Neural progenitor cell (in vitro differentiated cells): ENCODE data around the gene ITGA6. TPM values are rescaled to one million over a fixed set of nuclear protein-coding genes. Genes with fewer than 3 reads are reported as not detected.
A peak's percentile ranks its signal among the peaks of the same experiment; 100 is the strongest.

ENCODE experiments used
- DNase-seq: peaks from one replicate; pipeline ENCODE4 v3.0.0-alpha.2; 2016; ENCODE audit warnings: low spot score
- H2AFZ ChIP-seq: fragments of 200-600 bp; sonication (generic); replicated peaks from 2 replicates; pipeline ENCODE4 v1.6.1; 2016; ENCODE audit warnings: antibody characterized with exemption
- H3F3A ChIP-seq: fragments of 200-600 bp; sonication (generic); 2 replicates; pipeline ENCODE4 v1.6.1; 2016; ENCODE audit warnings: antibody characterized with exemption, low read depth
- H3K27ac ChIP-seq: fragments of 200-600 bp; sonication (generic); 2 replicates; pipeline ENCODE4 v1.5.1; 2016; ENCODE audit warnings: mild to moderate bottlenecking
- H3K27me3 ChIP-seq: fragments of 200-600 bp; sonication (generic); 2 replicates; pipeline ENCODE4 v1.6.1; 2016; ENCODE audit warnings: mild to moderate bottlenecking, moderate library complexity
- H3K36me3 ChIP-seq: fragments of 200-600 bp; sonication (generic); 2 replicates; pipeline ENCODE4 v1.5.1; 2016
- H3K4me1 ChIP-seq: fragments of 200-600 bp; sonication (generic); 2 replicates; pipeline ENCODE4 v1.6.1; 2016; ENCODE audit warnings: mixed run types
- H3K4me2 ChIP-seq: fragments of 200-600 bp; sonication (generic); 2 replicates; pipeline ENCODE4 v1.6.1; 2016
- H3K4me3 ChIP-seq: fragments of 200-600 bp; sonication (generic); 2 replicates; pipeline ENCODE4 v1.5.1; 2016
- H3K79me2 ChIP-seq: fragments of 200-600 bp; sonication (generic); 2 replicates; pipeline ENCODE4 v1.6.1; 2016; ENCODE audit warnings: low read depth
- H3K9ac ChIP-seq: fragments of 200-600 bp; sonication (generic); 2 replicates; pipeline ENCODE4 v1.6.1; 2016
- H3K9me3 ChIP-seq: fragments of 200-600 bp; sonication (generic); 2 replicates; pipeline ENCODE4 v1.5.1; 2016; ENCODE audit warnings: low read depth
- H4K20me1 ChIP-seq: fragments of 200-600 bp; sonication (generic); 2 replicates; pipeline ENCODE4 v1.6.1; 2016; ENCODE audit warnings: low read depth
- H3K27ac Mint-ChIP-seq: 3 replicates; pipeline ENCODE4 v1.8.0; 2021; ENCODE audit warnings: mixed read lengths
- H3K27me3 Mint-ChIP-seq: 2 replicates; pipeline ENCODE4 v1.8.0; 2022; ENCODE audit warnings: low read depth, mild to moderate bottlenecking, inconsistent platforms, moderate library complexity, mixed read lengths; ENCODE audit not compliant: insufficient read depth
- H3K36me3 Mint-ChIP-seq: 3 replicates; pipeline ENCODE4 v1.8.0; 2021; ENCODE audit warnings: mixed read lengths
- H3K4me1 Mint-ChIP-seq: 3 replicates; pipeline ENCODE4 v1.8.0; 2021; ENCODE audit warnings: mixed read lengths
- H3K4me3 Mint-ChIP-seq: 3 replicates; pipeline ENCODE4 v1.8.0; 2021; ENCODE audit warnings: mild to moderate bottlenecking, moderate library complexity, mixed read lengths
- H3K9me3 Mint-ChIP-seq: 3 replicates; pipeline ENCODE4 v1.8.0; 2020; ENCODE audit warnings: mixed read lengths
- EZH2 ChIP-seq: fragments of 200-600 bp; sonication (generic); IDR thresholded peaks from 2 replicates; pipeline ENCODE4 v1.6.1; 2017; ENCODE audit warnings: antibody characterized with exemption, mild to moderate bottlenecking, moderate library complexity
- EZH2phosphoT487 ChIP-seq: fragments of 200-600 bp; sonication (generic); IDR thresholded peaks from 2 replicates; pipeline ENCODE4 v1.6.1; 2017; ENCODE audit warnings: antibody characterized with exemption
- total RNA-seq: library from RNA; depleted of rRNA; stranded (reverse); fragments of >200 nt; gene quantifications from 2 replicates; pipeline ENCODE4 v1.2.3, GENCODE V29; 2015; ENCODE audit warnings: low replicate concordance
- TF ChIP-seq, protein P1 (sequence below): fragments of 200-600 bp; sonication (generic); IDR thresholded peaks from 2 replicates; pipeline ENCODE4 v1.5.1; 2017; ENCODE audit warnings: antibody characterized with exemption, mild to moderate bottlenecking

The ITGA6 gene
- total RNA-seq, 1 donor from 2014 or later = 161 TPM

DNA sequence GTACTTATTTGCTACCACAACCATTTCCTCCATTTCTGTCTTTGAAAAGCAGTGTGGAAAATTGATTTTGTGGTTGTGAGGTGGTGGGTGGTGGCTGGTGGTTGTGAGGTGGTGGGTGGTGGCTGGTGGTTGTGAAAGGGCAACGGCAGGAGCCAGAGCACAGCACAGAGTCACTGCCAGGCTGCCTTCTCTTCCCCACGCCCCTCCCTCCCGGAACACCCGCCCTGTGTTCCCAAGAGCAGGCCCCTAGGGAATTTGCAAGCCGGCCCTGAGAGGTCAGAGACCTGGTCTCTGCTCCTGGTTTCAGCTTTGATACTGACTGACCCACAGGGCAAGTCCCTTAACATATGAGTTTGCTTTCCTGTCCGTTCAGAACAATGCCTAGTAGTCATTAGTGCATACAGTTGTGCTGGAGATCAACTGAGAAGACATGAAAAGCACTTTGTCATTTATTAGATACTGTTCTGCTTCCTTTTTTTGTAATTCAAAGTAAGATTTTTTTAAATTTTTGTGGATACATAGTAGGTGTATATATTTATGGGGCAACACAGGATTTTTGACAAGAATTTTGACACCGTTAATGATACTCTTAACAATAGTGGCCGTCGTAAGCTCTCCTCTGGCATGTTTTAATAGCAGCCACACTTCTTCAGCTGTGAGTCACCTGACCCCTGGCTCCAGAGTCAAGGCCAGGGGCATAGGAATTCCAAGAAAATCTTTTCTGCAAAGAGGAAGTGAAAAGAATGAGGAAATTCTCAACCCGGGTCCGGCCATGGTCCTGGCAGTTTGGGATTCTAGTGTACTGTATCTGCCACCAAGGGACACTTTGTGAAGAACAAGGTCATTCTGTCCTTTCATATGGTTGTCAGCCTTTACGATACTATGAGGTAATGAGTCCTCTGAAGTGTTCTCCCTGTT, 53.2 kb downstream of the ITGA6 start:
- no peak overlapping the region for H3K9ac ChIP-seq
- H3K27me3 ChIP-seq = no peaks in the 10 kb centered on the region
- peak overlapping the region; percentile 52 for H3K4me3 Mint-ChIP-seq
- peaks cover 29% of the 10 kb centered on the region for H3K36me3 Mint-ChIP-seq
- no peak overlapping the region for H2AFZ ChIP-seq
- peaks cover 45% of the 10 kb centered on the region for H3K4me1 Mint-ChIP-seq
- no peaks in the 10 kb centered on the region for H4K20me1 ChIP-seq
- H3F3A ChIP-seq = no peaks in the 10 kb centered on the region
- H3K4me3 ChIP-seq = no peak overlapping the region
- peaks cover 19% of the 10 kb centered on the region for H3K36me3 ChIP-seq
- H3K4me1 ChIP-seq = peaks cover 5% of the 10 kb centered on the region
- H3K4me2 ChIP-seq = no peak overlapping the region
- DNase-seq = no peak
- no peaks in the 10 kb centered on the region for H3K79me2 ChIP-seq
- no peak overlapping the region for H3K27ac ChIP-seq
- no peaks in the 10 kb centered on the region for H3K9me3 Mint-ChIP-seq
- no peaks in the 10 kb centered on the region for H3K9me3 ChIP-seq
- TF ChIP-seq EZH2 = no peak
- TF ChIP-seq, protein P1, sequence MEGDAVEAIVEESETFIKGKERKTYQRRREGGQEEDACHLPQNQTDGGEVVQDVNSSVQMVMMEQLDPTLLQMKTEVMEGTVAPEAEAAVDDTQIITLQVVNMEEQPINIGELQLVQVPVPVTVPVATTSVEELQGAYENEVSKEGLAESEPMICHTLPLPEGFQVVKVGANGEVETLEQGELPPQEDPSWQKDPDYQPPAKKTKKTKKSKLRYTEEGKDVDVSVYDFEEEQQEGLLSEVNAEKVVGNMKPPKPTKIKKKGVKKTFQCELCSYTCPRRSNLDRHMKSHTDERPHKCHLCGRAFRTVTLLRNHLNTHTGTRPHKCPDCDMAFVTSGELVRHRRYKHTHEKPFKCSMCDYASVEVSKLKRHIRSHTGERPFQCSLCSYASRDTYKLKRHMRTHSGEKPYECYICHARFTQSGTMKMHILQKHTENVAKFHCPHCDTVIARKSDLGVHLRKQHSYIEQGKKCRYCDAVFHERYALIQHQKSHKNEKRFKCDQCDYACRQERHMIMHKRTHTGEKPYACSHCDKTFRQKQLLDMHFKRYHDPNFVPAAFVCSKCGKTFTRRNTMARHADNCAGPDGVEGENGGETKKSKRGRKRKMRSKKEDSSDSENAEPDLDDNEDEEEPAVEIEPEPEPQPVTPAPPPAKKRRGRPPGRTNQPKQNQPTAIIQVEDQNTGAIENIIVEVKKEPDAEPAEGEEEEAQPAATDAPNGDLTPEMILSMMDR = no peak
- TF ChIP-seq EZH2phosphoT487 = no peak
- peaks cover 3% of the 10 kb centered on the region for H3K27me3 Mint-ChIP-seq
- H3K27ac Mint-ChIP-seq = no peak overlapping the region

- H3K27me3 Mint-ChIP-seq = peaks cover 3% of the 10 kb centered on the region
- H4K20me1 ChIP-seq = no peaks in the 10 kb centered on the region
- H3F3A ChIP-seq = no peaks in the 10 kb centered on the region
- no peaks in the 10 kb centered on the region for H3K9me3 Mint-ChIP-seq
- peaks cover 5% of the 10 kb centered on the region for H3K4me1 ChIP-seq
- TF ChIP-seq EZH2phosphoT487 = no peak
- TF ChIP-seq, protein P1 = no peak
- H3K36me3 Mint-ChIP-seq = peaks cover 25% of the 10 kb centered on the region
- peaks cover 45% of the 10 kb centered on the region for H3K4me1 Mint-ChIP-seq
- no peaks in the 10 kb centered on the region for H3K79me2 ChIP-seq
- H3K27me3 ChIP-seq = no peaks in the 10 kb centered on the region
- H3K4me3 Mint-ChIP-seq = peak overlapping the region; percentile 1
- DNase-seq = no peak
- H3K9me3 ChIP-seq = no peaks in the 10 kb centered on the region
- no peak overlapping the region for H3K27ac Mint-ChIP-seq
- H2AFZ ChIP-seq = no peak overlapping the region
- no peak overlapping the region for H3K4me2 ChIP-seq
- peaks cover 9% of the 10 kb centered on the region for H3K36me3 ChIP-seq
- H3K9ac ChIP-seq = no peak overlapping the region
- H3K27ac ChIP-seq = no peak overlapping the region
- no peak overlapping the region for H3K4me3 ChIP-seq
Observed at GRCh38 chr2:172481507-172482262, 54.3 kb downstream of the ITGA6 start.

- no peak for DNase-seq
- no peaks in the 10 kb centered on the region for H3K79me2 ChIP-seq
- H3K36me3 ChIP-seq = peaks cover 6% of the 10 kb centered on the region
- H3K9me3 Mint-ChIP-seq = no peaks in the 10 kb centered on the region
- H2AFZ ChIP-seq = no peak overlapping the region
- no peak overlapping the region for H3K4me2 ChIP-seq
- no peak overlapping the region for H3K4me3 ChIP-seq
- H3K9me3 ChIP-seq = no peaks in the 10 kb centered on the region
- peaks cover 4% of the 10 kb centered on the region for H3K27me3 Mint-ChIP-seq
- H3F3A ChIP-seq = no peaks in the 10 kb centered on the region
- no peaks in the 10 kb centered on the region for H3K27me3 ChIP-seq
- no peak overlapping the region for H3K27ac Mint-ChIP-seq
- TF ChIP-seq EZH2 = no peak
- TF ChIP-seq, protein P1 = peak; percentile 37
- TF ChIP-seq EZH2phosphoT487 = no peak
- no peak overlapping the region for H3K4me3 Mint-ChIP-seq
- no peak overlapping the region for H3K9ac ChIP-seq
- H3K36me3 Mint-ChIP-seq = peaks cover 29% of the 10 kb centered on the region
- peaks cover 40% of the 10 kb centered on the region for H3K4me1 Mint-ChIP-seq
- no peaks in the 10 kb centered on the region for H4K20me1 ChIP-seq
- H3K4me1 ChIP-seq = peaks cover 5% of the 10 kb centered on the region
- H3K27ac ChIP-seq = no peak overlapping the region
Observed at GRCh38 chr2:172484253-172484652, 56.9 kb downstream of the ITGA6 start.
